NCI-H2107 treated with DMSO at 0.1 percent for 48 hours (cell line): ENCODE measurements around the gene ATP7A.
"Not testable (repeated sequence)": the region's sequence is repeated elsewhere in the genome, so short reads cannot be mapped to it uniquely, and the experiment has no call there.

Source experiments
- DNase-seq: peaks from one replicate; lab custom pipeline; 2025; ENCODE audit not compliant: unreplicated experiment; lab: John Stamatoyannopoulos, UW

Gene ATP7A

DNA sequence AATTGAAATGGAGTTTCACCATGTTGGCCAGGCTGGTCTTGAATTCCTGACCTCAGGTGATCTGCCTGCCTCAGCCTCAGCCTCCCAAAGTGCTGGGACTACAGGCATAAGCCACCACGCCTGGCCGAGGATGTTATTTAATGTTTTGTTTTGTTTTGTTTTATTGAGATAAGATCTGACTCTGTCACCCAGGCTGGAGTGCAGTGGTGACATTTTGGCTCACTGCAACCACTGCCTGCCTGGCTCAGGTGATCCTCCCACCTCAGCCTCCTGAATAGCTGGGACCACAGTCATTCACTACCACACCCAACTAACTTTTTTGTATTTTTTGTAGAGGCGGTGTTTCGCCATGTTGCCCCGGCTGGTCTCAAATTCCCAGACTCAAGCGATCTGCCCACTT lies 34.5 kb downstream of the ATP7A start:
- not testable (repeated sequence) for DNase-seq

DNA sequence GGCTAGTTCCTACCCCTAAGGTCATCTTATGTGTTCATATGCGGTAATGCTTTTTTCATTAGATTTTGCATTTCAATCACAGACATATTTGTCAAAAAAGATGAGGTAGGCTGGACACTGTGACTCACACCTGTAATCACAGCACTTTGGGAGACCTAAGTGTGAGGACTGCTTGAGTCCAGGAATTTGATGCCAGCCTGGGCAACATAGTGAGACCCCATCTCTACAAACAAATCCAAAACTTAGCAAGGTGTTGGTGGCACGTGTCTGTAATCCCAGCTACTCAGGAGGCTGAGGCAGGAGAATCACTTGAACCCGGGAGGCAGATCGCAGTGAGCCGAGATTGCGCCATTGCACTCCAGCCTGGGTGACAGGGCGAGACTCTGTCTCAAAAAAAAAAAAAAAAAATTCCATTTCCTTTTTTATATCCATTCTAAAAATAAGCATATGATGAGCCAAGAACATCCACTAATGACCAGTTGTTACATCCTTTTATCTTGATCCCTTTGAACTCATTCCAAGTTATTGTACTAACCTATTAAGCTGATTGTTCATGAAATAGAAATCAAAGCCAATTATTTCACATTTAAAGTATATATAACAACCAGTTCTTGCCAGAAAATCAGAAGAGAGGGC lies 35.5 kb downstream of the ATP7A start:
- no peak for DNase-seq

DNA sequence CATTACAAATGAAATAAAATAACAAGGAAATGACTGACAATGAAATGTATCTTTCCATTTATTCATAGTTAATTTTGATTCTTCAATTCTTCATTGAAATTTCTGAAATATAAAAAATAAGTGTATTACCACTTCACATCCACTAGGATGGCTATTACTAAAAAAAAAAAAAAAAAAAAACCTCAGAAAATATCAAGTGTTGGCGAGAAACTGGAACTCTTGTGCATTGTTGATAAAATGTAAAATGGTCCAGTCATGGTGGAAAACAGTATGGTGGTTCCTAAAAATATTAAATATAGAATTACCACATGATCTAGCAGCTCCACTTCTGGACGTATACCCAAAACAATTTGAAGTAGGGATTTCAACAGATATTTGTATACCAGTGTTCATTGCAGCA lies 36.1 kb downstream of the ATP7A start:
- no peak for DNase-seq

DNA sequence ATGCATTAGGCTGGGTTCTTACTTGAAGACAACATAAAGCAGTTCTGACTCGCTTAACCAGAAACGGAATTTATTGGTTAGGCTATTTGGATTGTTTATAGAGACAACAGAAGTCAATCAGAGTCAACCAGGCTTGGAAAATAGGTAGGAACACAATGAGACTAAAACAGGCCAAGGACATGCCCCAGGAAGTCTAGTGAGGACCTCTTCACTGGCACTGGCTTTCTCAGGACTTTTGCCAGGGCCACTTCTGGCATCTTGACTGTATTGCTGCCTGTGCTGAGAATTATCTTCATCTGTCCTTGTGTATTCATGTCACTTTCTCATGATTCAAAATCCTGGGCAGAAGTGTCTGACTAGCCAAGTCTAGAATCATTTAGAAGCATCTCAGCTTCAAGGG lies 39.3 kb downstream of the ATP7A start:
- no peak for DNase-seq

DNA sequence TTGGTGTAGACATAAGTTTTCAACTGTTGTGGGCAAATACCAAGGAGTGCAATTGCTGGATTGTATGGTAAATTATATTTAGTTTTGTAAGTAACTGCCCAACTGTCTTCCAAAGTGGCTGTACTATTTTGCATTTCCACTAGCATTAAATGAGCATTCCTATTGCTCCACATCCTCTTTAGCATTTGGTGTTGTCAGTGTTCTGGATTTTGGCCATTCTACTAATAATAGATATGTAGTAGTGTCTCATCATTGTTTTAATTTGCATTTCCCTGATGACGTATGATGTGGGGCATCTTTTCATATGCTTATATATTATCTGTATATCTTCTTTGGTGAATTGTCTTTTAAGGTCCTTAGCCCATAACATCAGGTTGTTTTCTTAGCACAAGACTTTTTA lies 41.7 kb downstream of the ATP7A start:
- DNase-seq, result no peak

DNA sequence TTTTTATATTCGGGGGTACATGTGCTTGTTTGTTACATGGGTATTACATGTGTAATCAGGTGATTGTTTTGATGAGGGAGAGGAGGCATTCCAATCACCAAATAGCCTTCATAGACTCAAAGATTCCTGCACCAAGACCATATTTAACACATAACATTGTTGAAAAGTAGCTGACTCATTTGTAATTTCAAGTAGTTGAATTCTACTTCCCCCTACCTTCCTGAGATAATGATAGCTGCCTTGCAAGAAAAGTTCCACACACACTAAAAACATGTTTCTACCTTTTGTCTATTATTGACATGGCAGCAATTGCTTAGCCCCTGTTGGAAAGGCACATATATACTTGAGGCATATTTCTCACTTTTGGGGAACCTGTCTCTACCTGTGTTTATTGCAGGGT lies 42.8 kb downstream of the ATP7A start:
- DNase-seq, result no peak

DNA sequence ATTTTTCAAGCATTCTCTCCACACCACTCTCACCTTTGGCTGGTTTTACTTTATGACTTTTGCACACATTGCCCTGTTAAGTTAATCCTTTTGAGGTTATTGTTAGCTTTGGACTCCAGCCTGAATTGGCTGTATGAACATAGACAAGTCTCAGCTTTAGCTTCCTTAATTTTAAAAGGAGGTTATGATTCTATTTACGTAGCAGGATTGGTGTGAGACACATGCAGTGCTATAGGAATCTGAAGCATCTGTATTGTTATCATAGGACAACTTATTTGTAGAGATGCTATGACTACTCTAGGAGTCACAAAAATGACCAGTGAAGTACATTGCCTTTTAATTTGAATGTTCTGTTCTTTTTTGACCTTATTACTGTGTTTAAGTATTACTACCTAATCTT lies 43.2 kb downstream of the ATP7A start:
- no peak for DNase-seq

DNA sequence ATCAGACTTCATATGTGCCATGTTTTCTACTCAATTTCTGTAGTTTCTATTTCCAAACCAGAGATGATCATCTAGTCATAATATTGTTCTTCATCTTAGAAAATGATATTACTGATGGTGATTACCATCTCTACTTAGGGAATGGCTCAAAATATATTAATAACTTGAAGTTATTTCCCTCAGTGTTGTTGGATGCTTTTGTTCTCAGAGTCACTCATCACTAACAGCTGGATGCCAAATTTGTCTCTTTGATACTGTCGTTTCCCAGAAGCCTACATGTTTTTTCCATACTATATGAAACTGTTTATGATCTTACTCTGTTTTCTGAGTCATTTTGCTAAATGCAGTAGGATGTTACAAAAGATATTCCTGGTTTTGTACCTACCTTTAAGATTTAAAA lies 50.1 kb downstream of the ATP7A start:
- no peak for DNase-seq

DNA sequence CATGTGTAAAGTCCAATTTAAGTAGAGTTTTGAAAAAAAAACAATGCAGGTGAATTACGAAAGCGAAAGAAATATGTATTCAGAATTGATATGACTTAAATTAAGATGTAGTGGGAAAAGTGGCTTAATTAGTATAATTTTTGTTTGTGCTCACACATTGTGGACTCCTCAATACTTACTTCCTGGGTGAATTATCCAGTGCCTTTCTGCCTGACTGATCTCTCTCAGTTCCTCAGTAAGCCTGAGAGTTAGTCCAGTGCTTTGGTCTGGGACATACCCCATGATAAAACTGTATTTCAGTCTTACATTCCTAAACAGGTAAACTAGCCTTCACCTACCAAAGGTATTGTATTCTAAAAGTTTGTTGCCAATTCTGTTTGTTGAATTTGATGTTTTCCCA lies 50.6 kb downstream of the ATP7A start:
- DNase-seq, result no peak

DNA sequence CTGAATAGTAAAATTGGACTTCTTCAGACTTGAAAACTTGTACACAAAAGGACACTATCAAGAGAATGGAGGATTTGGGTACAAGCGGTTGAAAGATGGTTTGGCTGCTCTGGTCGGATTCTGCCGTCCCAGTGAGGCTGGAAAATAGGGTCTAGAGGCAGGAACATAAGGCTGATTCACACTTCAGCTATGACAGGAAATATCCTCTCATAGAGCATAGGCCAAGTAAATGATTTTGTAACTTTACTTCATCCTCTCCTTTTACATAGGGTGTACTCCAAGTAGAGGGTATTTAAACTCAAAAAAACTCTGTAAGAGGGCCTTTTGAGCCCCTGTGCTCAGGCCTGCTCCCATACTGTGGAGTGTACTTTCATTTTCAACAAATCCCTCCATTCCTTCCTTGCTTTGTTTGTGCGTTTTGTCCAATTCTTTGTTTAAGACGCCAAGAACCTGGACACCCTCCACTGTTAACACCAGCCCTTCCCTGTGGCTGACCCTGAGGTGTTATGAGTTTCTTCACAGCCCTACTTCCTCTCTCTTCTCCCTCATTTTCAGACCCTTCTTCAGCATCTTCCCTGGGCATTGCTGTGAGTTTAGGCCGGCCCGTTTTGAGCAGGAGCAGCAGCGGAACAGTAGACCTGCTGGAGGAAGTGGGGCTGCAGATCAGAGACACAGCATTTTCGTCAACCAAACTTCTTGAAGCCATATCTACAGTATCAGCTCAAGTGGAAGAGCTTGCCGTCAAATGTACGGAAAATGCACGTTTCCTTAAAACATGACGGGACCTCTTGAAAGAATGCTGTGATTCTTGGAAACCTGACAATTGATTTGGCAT lies 51.8 kb downstream of the ATP7A start:
- no peak for DNase-seq

DNA sequence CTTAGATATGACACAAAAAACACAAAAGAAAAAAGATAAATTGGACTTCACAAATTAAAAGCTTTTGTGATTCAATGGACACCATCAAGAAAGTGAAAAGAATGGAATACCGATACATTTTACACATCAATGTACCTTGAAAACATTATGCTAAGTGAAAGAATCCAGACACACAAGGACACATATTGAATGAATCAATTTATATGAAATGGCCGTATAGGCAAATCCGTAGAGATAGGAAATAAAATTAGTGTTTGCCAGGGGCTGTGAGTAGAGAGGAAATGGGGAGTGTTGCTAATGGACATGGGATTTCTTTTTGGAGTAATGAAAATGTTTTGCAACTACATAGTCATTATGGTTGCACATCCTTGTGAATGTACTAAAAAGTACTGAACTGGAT lies 55.9 kb downstream of the ATP7A start:
- DNase-seq, result no peak

DNA sequence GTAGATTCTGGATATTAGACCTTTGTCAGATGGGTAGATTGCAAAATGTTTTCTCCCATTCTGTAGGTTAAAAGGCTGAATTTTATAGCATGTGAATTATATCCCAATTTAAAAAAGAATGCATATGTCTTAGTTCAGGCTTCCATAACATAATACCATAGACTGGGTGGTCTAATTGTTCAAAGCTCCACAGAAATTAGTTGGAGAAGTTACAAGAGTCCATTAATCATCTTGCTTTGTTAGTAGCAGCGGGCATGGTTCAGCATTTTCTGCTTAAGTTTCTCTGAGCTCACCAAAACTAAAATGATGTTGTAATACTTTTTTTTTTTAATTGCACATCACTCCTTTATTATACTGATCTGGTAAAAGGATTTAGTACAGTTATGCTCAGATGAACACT lies 57.1 kb downstream of the ATP7A start:
- no peak for DNase-seq

DNA sequence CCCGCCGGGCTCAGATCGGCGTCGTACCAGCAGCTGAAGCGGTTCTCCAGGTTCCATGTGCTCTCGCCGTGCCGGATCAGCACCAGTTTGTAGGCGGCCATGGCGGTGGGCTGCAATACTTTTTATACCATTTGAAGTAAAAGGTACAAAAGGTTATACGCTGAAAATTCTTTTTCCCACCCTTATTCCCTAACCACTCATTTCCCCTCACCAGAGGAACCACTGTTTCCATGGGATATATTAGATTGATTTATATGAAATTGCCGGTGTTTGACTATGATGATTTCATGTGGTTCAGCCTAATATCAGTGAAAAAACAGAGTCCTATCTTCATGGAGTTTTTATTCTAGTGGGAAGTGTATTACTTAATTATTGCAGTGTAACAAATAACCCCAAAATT lies 59.0 kb downstream of the ATP7A start, which contains the start of gene PGAM4:
TSS of gene PGAM4 (minus strand) at position 101 of the 400 bp plus-strand sequence. CDS start at position 101, 0 bp downstream.
- no peak for DNase-seq

DNA sequence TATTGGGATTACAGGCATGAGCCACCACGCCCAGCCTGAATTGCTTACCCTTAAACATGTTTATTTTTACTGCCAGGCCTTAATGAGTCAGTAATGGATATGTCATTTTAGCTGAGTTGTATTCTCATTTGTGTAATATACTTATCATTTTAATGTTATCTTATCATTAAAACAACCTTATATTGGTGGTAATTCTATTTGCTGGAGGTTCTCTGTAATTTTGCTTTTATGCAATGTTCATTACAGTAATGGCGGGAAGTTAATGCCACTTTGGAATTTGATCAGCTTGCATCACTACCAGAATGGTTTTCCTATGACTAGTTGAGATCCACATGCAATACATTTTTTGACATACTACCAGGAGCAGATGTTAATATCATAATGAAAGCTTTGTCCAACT lies 65.3 kb downstream of the ATP7A start:
- no peak for DNase-seq

DNA sequence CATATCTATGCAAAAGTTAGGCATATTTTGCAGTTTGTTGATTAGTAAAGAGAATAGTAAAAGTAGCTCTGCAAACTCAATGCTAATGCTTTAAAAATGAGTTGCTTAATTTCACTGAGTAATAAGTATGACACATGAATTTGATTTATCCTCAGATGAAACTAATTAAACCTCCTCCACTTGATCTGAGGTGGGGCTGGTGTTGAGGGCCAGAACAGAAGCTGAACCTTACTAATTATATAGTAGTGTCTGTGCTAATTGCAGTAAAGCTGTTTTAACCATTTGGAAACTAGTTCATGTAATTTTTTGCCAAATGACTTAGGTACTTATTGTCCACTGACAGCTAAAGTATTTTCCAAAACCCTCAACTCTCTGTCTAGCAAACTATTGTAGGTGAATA lies 66.6 kb downstream of the ATP7A start:
- no peak for DNase-seq

DNA sequence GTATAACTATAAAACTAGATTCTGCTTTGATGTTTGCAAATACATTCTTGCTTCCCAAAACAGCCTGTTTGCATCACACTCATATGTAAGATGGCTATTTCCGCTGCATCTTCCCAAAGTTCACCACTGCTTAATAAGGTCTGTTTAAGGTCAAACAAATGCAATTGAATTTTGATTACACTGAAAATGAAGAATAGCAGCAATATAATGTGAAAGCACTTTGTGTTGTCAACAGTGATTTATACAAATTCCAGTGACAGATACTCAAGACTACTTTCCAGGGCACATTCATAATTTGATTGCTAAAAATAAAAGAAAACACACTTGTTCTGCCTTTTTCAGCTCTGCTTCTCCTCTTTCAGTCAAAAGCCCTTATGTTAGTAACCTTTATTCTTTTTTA lies 67.0 kb downstream of the ATP7A start:
- DNase-seq, result no peak

DNA sequence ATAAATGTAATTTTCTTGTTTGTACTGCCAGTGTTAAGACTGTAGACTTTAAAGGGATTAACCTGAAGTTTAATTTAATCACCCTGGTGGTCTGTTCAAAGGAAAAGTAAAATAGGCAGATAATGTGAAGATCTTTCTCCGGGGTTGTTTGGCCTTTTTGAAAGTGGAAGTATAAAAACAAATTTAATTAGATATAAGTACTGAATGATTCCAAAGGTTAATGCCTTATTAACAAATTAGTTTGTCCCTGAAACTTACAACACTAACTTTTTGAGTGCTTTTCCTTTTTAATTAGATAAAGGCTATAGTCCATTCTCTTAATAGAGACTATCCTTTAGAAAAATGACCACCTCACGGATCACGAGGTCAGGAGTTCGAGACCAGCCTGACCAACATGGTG lies 69.4 kb downstream of the ATP7A start:
- DNase-seq, result no peak

DNA sequence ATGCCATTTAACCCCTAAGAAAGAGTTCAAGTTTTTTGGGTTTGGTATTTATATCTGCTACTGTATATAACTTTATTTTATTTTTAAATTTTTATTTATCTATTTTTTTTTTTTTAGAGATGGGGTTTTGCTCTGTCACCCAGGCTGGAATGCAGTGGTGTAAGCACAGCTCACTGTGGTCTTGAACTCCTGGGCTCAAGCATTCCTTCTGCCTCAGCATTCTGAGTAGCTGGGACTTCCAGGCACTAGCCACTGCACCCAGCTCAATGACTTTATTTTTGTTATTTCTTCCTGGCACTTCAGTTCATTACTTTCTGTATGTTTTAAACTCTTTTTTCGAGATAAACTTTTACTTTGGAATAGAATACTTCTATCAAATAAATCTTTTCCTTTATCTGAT lies 101.4 kb downstream of the ATP7A start:
- DNase-seq, result no peak

DNA sequence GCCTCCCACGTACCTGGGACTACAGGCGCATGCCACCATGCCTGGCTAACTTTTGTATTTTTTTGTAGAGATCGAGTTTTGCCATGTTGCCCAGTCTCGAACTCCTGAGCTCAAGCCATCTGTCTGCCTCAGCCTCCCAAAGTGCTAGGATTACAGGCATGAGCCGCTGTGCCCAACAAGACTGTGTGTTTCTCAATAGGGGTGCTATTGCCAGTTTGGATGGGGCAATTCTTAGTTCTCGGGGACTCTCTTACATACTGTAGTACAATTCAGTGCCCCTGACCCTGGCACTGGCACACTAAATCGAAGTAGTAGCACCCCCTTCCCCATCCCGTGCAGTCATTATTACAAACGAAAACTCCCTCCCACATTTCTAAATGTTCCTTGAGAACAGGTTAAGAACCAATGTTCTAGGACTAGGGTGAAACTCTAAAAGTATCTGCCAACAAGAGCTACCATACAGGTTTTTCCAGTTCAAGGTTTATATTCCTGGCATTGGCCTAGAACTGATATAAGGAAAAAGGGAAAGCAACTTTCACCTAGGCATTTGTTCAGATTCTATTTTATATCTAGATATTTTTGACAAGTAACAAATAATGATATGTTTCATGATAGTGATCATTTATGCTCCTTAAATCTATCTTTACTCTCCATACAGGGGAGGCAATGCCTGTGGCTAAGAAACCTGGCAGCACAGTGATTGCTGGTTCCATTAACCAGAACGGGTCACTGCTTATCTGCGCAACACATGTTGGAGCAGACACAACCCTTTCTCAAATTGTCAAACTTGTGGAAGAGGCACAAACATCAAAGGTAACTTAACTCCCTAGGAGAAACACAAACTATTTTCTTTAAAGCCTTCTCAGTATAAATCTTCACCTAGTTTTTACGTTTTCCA lies 109.3 kb downstream of the ATP7A start:
- no peak for DNase-seq

DNA sequence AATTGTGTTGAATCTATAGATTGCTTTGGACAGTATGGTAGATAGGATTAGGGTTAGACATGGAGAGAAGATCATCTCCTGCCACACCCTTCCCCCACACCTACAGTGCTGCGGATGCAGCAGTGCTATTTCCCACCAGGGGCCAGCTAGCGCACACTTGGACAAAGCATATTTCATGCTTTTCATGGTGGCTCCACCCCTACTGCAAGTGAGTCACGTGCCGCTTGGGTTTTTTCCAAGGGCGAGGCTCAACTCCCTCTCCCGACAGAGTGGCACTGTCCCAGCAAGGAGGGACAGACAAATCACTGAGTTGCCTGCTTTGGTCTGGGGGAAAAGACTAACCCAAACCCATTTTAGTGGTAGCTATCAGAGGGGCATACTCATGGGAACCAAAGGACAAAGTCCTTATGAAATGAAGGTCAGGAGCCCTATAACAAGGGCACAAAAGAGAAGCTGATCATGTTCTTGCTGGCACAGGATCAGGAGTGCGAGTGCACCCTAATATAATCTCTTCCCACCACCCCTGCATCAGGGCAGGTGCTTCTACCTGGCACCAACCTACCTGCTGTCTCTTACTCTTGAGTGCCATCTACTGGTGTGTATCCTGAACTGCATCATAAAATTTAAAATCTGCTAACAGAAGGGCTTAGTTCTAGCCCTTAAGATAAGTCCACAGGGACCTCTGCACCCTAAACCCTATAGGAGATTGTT lies 114.0 kb downstream of the ATP7A start:
- peak; percentile 4 for DNase-seq

DNA sequence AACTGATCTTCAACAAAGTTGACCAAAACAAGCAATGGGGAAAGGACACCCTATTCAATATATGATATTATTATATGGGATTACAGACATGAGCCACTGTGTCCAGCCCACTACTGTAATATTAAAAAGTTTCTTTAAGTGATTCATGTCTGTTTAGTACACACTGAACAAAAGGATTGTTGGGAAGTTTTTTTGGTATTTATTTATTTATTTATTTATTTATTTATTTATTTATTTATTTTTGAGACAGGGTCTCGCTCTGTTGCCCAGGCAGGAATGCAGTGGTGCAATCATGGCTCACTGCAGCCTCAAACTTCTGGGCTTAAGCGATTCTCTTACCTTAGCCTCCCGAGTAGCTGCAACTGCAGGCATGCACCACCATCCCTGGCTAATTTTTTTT lies 117.3 kb downstream of the ATP7A start:
- no peak for DNase-seq
